Measurements from ENCODE around the gene ARHGAP9.
"Not testable (repeated sequence)": the region's sequence is repeated elsewhere in the genome, so short reads cannot be mapped to it uniquely, and the experiment has no call there.

ARHGAP9 gene

GRCh38 chr12:57496822-57497221, 17.2 kb upstream of the ARHGAP9 start:
- no peak overlapping the region for H3K4me3 ChIP-seq (ENCODE audit: low read depth, low read length)
- no peak for TF ChIP-seq CTCF (IDR thresholded peaks at IDR 0.05; ENCODE audit: borderline replicate concordance, insufficient read depth, low read depth, low read length)

GRCh38 chr12:57495051-57495701, 15.5 kb upstream of the ARHGAP9 start:
- not testable (repeated sequence) for H3K4me3 ChIP-seq (ENCODE audit: low read depth, low read length)

GRCh38 chr12:57491393-57492280, 12.0 kb upstream of the ARHGAP9 start:
- TF ChIP-seq CTCF (IDR thresholded peaks at IDR 0.05; ENCODE audit: borderline replicate concordance, insufficient read depth, low read depth, low read length) = peak; percentile 25; the same call in 1 of the 2 replicates
- no peak overlapping the region for H3K4me3 ChIP-seq (ENCODE audit: low read depth, low read length)

- no peak overlapping the region for H3K4me3 ChIP-seq (ENCODE audit: low read depth, low read length)
- TF ChIP-seq CTCF (IDR thresholded peaks at IDR 0.05; ENCODE audit: borderline replicate concordance, insufficient read depth, low read depth, low read length) = no peak
These were observed 10.5 kb upstream of the ARHGAP9 start for GRCh38 chr12:57490126-57490525.

GRCh38 chr12:57489157-57489641, 9.5 kb upstream of the ARHGAP9 start:
- H3K4me3 ChIP-seq (ENCODE audit: low read depth, low read length) = peak overlapping the region; percentile 95
- no peak for TF ChIP-seq CTCF (IDR thresholded peaks at IDR 0.05; ENCODE audit: borderline replicate concordance, insufficient read depth, low read depth, low read length)

- peak overlapping the region; percentile 95 for H3K4me3 ChIP-seq (ENCODE audit: low read depth, low read length)
- no peak for TF ChIP-seq CTCF (IDR thresholded peaks at IDR 0.05; ENCODE audit: borderline replicate concordance, insufficient read depth, low read depth, low read length)
These were observed 8.9 kb upstream of the ARHGAP9 start for GRCh38 chr12:57488402-57489156.

All from GM12875 (cell line).